HG02885 (cell line): ENCODE data around the gene ZFYVE9.
"Not testable (repeated sequence)": the region's sequence is repeated elsewhere in the genome, so short reads cannot be mapped to it uniquely, and the experiment has no call there.

Experiments used
- ATAC-seq: cut with Tn5 transposase; IDR thresholded peaks from one replicate; pipeline ENCODE4 v1.9.1; 2021; ENCODE audit warnings: mild to moderate bottlenecking; ENCODE audit not compliant: unreplicated experiment, poor library complexity

The ZFYVE9 gene

DNA sequence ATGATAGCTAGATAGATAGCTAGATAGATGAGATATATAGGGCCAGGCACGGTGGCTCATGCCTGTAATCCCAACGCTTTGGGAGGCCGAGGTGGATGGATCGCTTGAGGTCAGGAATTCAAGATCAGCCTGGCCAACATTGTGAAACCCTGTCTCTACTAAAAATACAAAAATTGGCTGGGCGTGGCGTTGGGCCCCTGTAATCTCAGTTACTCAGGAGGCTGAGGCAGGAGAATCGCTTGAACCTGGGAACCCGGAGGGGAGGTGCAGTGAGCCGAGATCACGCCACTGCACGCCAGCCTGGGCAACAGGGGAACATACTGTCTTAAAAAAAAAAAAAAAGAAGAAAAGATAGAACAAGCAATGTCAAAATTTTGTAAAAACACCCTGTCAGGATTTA, 8.6 kb downstream of the ZFYVE9 start:
- ATAC-seq = not testable (repeated sequence)

DNA sequence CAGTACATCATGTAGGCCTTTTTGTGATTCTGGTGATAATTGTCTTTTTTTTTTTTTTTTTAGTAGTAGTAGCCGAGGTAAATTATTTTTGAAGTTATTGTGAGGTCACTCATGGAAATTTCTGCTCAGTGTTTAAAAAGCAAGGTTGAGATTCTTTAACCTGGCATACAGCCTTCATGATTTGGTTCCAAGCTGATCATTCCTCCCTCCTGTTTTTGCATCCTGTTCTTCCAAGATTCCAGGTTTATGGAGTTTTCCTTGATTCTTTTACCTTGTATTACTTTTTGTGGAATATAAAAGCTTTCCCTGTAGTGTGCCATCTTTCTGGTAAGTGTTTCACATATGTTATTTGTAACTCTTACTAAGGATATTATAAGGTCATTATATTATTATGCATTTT, 9.1 kb downstream of the ZFYVE9 start:
- ATAC-seq = no peak

DNA sequence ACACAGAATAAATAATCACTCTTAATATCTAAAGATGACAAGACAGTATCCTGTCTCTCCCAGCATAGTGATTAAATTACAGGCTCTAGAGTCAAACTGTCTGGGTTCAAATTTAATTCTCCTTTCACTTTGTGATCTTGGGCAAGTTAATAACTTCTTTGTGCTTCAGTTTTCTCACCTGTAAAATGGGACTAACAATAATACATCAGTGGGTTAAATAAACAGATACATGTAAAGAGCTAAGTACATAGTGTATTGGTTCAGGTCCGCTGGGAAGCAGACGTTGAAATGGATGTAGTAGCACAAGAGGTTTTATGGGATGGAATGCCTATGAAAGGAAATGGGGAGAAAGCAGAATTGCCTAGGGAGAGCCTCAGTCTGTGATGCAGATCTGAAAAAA, 10.7 kb downstream of the ZFYVE9 start:
- no peak for ATAC-seq

DNA sequence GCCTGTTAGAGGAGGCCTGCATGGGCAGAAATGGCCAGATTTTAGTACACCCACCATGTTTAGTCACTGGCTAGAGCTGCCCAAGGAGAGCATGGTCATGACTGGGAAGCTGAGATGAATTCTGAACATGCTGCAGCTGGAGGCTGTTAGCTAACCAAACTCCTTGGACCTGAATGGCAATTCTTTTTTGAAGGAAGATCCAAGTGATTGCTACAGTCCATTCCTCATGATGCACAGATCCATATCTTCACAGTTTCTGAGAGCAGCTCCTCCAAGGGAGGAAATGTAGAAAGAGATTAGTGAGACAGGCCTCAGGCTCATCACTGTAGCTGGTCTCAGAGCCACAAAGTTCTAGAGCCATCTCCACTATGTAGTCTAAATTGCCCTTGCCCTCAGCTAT, 11.1 kb downstream of the ZFYVE9 start:
- no peak for ATAC-seq

DNA sequence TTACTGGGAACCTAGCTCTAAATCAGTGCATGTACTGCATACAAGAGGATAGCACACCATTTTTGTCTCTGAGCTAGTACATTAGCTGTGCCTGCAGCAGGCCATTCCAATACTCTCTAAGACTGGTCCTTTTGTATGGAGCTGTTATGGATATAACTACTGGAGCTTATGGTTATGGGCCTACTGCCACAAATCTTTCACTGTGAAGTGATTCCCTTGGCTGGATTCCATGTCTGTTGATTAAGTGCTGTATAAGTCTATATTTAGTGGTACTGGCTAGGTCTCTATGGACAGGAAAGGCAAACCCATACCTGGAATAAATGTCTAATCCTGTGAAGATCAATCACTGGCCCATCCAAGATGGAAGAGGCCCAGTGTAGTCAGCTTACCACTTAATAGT, 12.0 kb downstream of the ZFYVE9 start:
- no peak for ATAC-seq

DNA sequence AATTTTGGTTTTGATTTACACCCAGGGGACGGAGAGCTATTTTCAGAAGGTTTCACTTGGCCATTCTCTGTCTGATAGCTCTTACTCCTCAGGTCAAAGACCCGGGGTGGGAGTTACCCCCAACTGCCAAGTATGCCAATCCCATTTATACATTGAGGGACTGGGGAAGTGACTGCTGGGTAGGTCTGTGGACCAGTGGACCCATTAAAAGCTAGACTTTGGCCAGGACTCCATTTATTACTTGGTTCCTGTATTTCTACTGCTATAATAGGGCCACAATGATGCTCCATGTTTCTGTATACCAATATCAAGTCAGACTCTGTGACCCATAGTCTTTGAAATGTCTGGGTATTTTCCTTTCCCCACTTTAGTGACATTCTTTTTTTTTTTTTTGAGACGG, 14.6 kb downstream of the ZFYVE9 start:
- ATAC-seq = no peak

DNA sequence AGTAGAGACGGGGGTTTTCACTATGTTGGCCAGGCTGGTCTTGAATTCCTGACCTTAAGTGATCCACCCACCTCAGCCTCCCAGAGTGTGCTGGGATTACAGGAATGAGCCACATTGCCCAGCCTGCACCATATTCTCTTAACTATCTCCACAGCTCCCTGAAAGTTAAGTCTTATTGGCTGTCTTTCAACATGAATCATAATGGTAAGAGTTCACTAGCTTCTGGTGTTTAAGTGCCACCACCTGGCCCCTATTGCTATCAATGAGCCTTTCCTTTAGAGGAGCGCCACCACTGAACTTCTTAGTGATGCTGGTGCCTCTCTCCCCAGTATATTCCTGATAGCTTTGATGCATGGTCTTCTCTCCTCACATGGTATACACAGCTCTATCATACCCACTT, 15.7 kb downstream of the ZFYVE9 start:
- ATAC-seq = no peak

DNA sequence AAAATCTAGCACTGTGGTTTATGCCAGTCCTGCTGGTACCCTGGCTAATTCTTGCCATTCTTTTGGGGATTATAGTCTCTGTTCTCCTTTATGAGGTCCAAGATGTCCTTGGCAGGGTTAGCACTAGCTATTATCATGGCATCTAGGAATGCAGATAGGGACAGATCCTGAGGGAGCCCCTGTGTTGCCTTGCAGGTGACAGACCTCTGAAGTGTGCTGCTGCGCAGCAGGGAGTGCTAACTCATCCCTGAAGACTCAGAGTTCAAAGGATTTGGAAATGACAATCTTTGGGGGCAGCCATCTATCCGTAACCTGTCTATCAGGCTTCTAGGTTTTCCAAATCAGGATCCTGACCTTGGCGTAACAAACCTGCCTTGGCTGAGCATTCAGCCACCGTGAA, 16.3 kb downstream of the ZFYVE9 start:
- no peak for ATAC-seq

DNA sequence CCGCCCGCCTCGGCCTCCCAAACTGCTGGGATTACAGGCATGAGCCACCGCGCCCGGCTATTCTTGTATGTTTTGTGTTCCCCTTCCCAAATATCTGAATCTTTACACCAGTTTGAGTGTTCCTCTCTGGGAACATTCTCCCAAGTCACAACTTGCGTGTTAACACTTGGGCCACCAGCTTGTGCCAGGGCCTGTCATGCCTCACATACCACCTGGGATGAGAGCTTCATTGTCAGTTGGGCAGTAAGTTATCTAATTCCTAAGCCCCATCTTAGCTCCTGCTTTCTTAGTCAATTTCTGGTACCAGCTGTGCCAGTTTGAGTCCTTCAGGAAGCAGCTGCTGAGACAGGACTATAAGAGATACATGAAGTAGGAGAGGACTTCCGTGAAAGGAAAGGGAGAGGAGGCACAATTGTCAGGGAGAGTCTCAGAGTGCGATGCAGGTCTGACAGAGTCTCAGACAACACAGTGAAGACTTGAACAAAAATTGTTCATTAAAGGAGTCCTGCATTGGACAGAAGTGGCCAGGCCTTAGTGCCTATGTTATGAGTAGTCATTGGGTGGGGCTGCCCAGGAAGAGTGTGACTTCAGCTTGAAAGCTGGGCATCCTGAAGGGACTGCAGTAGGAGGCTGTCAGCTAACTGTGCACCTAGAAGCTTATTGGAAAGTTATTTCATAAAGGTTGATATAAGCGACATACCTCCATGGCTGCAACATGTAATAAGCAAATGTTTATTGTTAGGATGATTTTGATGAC, 17.3 kb downstream of the ZFYVE9 start:
- no peak for ATAC-seq

DNA sequence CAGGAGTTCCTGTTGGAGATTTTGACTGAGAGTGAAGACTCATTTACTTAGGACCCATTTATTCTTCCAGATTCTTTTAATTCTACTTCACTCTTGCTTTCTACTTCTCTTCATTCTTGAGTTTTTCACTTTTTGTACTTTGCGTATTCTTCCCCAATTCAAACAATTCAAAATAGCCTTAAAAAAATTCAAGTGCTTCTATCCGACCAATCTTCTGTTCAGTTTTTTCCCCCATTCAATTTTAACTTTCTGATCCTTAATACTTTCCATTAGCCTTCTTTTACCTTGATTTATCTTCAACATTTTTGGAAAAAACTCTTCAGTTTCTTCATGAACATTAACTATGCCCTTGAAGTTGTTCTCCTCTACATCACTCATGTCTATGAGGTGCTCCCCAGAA, 21.1 kb downstream of the ZFYVE9 start:
- no peak for ATAC-seq

DNA sequence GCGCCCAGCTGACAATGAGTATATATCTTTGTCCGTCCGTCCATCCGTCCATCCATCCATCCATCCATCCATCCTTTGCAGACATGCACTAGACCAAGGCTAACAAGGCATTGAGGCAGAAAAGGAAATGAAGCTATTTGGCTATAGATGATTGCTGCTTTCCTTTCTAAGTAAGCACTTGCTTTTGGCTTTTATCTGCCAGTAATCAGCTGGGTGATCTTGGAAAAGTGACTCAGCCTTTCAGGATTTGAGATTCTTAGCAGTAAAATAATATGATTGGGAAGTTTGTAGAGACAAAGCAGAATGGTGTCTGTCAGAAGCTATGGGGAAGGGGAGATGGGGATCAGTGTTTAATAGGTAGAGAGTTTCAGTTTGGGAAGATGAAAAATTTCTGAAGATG, 22.7 kb downstream of the ZFYVE9 start:
- no peak for ATAC-seq

DNA sequence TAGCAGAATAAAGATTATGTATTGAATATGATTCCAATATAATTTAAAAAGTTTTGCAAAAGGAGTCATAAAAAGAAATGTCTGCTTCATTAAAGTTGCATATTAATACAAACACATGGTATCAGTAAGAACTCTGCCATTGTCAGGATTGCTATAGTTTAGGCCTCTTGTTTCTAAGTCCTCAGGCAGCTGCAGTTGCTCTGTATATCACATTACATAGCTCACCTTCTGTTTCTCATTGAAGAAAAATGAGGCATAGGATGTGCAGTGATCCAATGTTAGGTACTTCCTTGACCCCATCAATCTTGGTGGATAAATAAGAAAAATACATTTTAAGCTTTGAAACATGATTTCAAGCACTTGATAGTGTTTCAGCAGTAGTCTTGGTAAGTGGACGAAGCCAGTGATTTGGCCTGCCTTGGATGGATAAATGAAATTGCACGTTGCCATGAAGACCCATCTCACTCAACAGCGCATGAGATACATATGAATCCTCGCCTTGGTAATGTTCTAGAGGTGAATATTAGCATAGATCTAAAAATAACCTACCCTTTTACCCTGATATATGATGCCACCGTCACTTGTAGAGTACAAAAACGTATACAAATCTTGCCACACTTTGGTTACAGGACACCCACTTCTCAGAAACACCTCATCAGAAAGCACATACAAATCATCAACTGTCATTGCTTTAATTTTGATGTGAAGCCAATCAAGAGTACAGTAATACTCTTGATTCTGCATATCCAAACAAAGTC, 25.3 kb downstream of the ZFYVE9 start:
- no peak for ATAC-seq

DNA sequence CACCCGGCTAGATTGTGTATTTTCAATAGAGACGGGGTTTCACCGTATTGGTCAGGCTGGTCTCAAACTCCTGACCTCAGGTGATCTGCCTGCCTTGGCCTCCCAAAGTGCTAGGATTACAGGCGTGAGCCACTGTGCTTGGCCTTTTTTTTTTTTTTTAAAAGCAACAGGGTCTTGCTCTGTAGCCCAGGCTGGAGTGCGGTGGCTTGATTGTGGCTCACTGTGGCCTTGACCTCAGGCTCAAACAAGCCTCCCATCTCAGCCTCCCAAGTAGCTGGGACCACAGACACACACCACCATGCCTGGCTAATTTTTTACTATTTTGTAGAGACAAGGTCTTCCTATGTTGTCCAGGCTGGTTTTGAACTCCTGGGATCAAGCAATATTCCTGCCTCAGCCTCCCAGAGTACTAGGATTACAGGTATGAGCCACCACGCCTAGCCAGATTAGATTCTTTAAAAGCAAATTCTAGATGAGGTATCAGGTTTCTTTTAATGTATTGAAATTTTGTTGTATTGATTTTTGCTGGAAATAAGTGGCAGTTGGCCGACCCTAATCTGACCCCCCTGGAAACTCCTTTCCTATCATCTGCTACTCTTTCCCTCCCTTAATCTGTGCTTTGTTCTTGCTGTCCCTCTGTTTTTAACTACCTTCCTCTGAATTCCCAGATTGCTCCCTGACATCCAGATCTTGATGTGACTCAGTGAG, 26.6 kb downstream of the ZFYVE9 start:
- no peak for ATAC-seq

DNA sequence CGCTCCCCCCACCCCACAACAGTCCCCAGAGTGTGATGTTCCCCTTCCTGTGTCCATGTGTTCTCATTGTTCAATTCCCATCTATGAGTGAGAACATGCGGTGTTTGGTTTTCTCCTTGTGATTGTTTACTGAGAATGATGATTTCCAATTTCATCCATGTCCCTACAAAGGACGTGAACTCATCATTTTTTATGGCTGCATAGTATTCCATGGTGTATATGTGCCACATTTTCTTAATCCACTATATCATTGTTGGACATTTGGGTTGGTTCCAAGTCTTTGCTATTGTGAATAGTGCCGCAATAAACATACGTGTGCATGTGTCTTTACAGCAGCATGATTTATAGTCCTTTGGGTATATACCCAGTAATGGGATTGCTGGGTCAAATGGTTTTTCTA, 29.3 kb downstream of the ZFYVE9 start:
- not testable (repeated sequence) for ATAC-seq

DNA sequence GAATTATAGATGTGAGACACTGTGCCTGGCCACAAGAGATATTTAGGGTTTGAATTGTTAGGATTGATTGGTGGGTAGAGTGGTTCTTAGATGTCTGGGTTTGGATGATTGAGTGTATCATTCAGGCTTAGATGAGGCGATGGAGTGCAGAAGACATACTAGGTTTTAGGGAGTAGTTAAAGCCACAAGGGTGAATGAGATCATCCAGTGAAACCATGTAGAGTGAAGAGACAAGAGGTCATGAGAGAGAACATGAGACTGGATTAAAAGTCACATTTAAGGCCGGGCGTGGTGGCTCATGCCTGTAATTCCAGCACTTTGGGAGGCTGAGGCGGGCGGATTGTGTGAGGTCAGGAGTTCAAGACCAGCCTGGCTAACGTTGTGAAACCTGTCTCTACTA, 37.2 kb downstream of the ZFYVE9 start:
- ATAC-seq = no peak

DNA sequence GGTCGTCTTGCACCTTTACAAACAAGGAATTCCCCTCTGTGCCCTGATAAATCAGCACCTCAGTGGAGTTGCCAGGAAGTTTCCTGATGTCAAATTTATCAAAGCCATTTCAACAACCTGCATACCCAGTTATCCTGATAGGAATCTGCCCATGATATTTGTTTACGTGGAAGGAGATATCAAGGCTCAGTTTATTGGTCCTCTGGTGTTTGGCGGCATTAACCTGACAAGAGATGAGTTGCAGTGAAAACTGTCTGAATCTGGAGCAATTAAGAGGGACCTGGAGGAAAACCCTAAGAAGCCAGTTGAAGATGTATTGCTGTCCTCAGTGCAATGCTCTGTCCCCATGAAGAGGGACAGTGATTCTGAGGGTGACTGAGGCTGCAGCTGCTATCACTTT, 38.3 kb downstream of the ZFYVE9 start:
- no peak for ATAC-seq

DNA sequence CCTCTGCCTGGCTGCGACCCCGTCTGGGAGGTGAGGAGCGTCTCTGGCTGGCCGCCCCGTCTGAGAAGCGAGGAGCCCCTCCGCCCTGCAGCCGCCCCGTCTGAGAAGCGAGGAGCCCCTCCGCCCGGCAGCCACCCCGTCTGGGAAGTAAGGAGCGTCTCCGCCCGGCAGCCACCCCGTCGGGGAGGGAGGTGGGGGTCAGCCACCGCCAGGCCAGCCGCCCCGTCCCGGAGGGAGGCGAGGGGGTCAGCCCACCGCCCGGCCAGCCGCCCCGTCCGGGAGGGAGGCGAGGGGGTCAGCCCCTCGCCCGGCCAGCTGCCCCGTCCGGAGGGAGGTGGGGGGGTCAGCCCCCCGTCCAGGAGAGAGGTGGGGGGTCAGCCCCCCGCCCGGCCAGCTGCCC, 39.9 kb downstream of the ZFYVE9 start:
- ATAC-seq = not testable (repeated sequence)

DNA sequence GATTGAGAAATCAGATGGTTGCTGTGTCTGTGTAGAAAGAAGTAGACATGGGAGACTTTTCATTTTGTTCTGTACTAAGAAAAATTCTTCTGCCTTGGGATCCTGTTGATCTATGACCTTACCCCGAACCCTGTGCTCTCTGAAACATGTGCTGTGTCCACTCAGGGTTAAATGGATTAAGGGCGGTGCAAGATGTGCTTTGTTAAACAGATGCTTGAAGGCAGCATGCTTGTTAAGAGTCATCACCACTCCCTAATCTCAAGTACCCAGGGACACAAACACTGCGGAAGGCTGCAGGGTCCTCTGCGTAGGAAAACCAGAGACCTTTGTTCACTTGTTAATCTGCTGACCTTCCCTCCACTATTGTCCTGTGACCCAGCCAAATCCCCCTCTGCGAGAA, 40.4 kb downstream of the ZFYVE9 start:
- ATAC-seq = not testable (repeated sequence)

DNA sequence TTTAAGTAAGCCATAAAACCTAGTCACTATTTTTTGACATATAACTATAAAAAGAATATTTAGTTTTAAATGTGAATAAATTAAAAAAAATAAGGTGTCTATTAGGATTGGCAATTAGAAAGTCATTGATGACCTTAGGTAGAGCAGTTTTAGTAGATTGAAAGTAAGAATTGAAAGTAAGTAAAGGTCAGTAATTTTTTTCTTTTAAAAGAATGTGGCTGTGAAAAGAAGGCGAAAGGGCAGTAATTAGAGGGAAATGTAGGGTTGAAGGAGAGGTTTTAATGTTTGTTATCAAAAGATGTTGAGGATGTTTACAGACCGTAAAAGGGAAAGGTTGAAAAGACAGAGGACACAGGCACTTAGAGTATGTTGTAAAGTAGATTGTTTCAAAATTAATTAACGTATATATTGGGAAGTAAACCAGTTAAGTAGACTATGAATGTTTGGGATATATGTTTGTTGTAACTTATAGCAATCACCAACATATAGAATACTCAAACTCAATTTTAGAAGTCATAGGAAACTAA, 41.0 kb downstream of the ZFYVE9 start:
- no peak for ATAC-seq

DNA sequence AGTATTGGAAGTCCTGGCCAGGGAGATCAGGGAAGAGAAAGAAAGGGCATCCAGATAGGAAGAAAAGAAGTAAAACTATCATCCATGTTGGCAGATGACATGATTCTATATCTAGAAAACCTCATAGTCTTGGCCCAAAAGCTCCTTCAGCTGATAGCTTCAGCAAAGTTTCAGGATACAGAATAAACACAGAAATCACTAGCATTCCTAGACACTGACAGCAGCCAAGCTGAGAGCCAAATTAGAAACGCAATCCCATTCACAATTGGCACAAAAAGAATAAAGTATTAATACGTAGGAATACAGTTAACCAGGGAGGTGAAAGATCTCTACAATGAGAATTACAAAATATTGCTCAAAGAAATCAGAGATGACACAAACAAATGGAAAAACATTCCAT, 44.6 kb downstream of the ZFYVE9 start:
- no peak for ATAC-seq

DNA sequence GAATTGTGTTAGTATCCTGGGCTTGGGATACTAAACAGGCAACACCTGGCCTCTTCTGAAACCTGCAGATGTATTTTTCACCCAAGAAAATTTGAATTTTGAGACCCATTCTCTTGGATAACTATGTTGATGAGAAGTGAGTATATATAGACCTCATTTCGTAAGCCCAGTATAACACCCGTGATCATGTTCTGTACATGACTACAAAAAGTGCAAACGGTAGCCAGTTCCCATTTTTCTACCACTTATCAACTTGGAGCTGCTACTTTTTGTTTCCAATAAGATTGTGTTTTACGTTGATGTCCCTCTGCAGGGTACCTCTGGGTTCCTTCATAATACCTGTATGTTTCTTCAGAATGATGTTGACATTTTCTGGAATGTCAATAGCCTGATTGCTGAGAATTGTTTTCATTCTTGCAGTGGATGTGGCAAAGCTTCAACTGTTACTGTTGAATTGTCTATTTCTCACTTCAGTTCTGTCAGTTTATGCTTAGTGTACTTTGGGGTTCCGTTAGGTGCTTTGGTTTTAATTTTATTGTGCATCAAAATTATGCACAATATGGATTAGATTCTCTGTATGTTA, 48.1 kb downstream of the ZFYVE9 start:
- ATAC-seq = no peak
